Measurements from ENCODE around the gene DCAF6.

DCAF6 gene

GRCh38 chr1:168031627-168032026 lies 95.1 kb downstream of the DCAF6 start:
- POLR2A ChIA-PET = no interaction called here

GRCh38 chr1:168032029-168032428 lies 95.5 kb downstream of the DCAF6 start:
- CTCF ChIA-PET = no interaction called here
- peak; percentile 28 for DNase-seq (ENCODE audit: extremely low spot score)
- POLR2A ChIA-PET = no interaction called here
- no peak for TF ChIP-seq CTCF (IDR thresholded peaks at IDR 0.05; ENCODE audit: control extremely low read depth, extremely low read depth, low read depth, missing control alignments)

More at GRCh38 chr1:168031627-168032026, 95.1 kb downstream of the DCAF6 start:
- no peak for TF ChIP-seq CTCF (IDR thresholded peaks at IDR 0.05; ENCODE audit: control extremely low read depth, extremely low read depth, low read depth, missing control alignments)
- CTCF ChIA-PET = interaction anchor here (1.4 kb wide), 1 partner anchor 50 kb away, joined by 5 read pairs; no protein-coding TSS in a partner anchor
- DNase-seq (ENCODE audit: extremely low spot score) = no peak

- ChIA-PET POLR2A (no interaction called here), CTCF (interaction anchor here (1.6 kb wide), 1 partner anchor 11 kb away, joined by 4 read pairs; no protein-coding TSS in a partner anchor)
- TF ChIP-seq CTCF (IDR thresholded peaks at IDR 0.05; ENCODE audit: control extremely low read depth, extremely low read depth, low read depth, missing control alignments) = no peak
- DNase-seq (ENCODE audit: extremely low spot score) = no peak
Measured at GRCh38 chr1:168035345-168035744, 98.9 kb downstream of the DCAF6 start.

- TF ChIP-seq CTCF (IDR thresholded peaks at IDR 0.05; ENCODE audit: control extremely low read depth, extremely low read depth, low read depth, missing control alignments) = no peak
- POLR2A ChIA-PET = no interaction called here
- CTCF ChIA-PET = interaction anchor here (2.6 kb wide), 1 partner anchor 40 kb away, joined by 12 read pairs; no protein-coding TSS in a partner anchor
- no peak for DNase-seq (ENCODE audit: extremely low spot score)
Measured at GRCh38 chr1:168042362-168042761, 105.9 kb downstream of the DCAF6 start.

- POLR2A ChIA-PET = no interaction called here
- CTCF ChIA-PET = interaction anchor here (0.9 to 2.1 kb wide), 2 partner anchors 36 to 44 kb away, joined by 3 to 10 read pairs; no protein-coding TSS in a partner anchor
- TF ChIP-seq CTCF (IDR thresholded peaks at IDR 0.05; ENCODE audit: control extremely low read depth, extremely low read depth, low read depth, missing control alignments) = no peak
- DNase-seq (ENCODE audit: extremely low spot score) = no peak
Measured at GRCh38 chr1:168045311-168045710, 108.8 kb downstream of the DCAF6 start.

GRCh38 chr1:168050307-168050706 lies 113.8 kb downstream of the DCAF6 start:
- POLR2A ChIA-PET = no interaction called here
- no peak for TF ChIP-seq CTCF (IDR thresholded peaks at IDR 0.05; ENCODE audit: control extremely low read depth, extremely low read depth, low read depth, missing control alignments)
- CTCF ChIA-PET = interaction anchor here (1.1 to 1.8 kb wide), 5 partner anchors 9 to 32 kb away, joined by 3 to 5 read pairs (median 3); no protein-coding TSS in a partner anchor
- no peak for DNase-seq (ENCODE audit: extremely low spot score)

Data from GM10248 (cell line).